Astrocyte of the spinal cord (primary cell): ENCODE results near the gene HDAC4.

Experiments used
- DNase-seq: peaks from one replicate; pipeline ENCODE4 v3.0.0; 2011; ENCODE audit warnings: low read depth, low spot score
- H3K4me3 ChIP-seq: 2 replicates; pipeline ENCODE4 v1.5.1; 2011; ENCODE audit warnings: low read depth, mild to moderate bottlenecking, low read length, moderate library complexity
- CTCF ChIP-seq: IDR thresholded peaks from 2 replicates; pipeline ENCODE4 v1.5.1; 2012; ENCODE audit warnings: low read depth, mild to moderate bottlenecking, low read length, inconsistent platforms
- in situ Hi-C: cut with HindIII; loops from 2 replicates; pipeline ENCODE4 v1.10.0; 2017; ENCODE audit warnings: low sequenced_read_pairs

HDAC4 gene

GRCh38 chr2:239113615-239114014 lies 287.2 kb downstream of the HDAC4 start:
- H3K4me3 ChIP-seq: no peak overlapping the region
- TF ChIP-seq CTCF: no peak
- in situ Hi-C loops: loop anchor here (25.0 kb wide), 1 partner anchor 101 kb away; no protein-coding TSS in a partner anchor
- DNase-seq: no peak

GRCh38 chr2:239113171-239113570 lies 287.6 kb downstream of the HDAC4 start:
- TF ChIP-seq CTCF: no peak
- peak; percentile 25 for DNase-seq
- in situ Hi-C loops: loop anchor here (25.0 kb wide), 1 partner anchor 101 kb away; no protein-coding TSS in a partner anchor

GRCh38 chr2:239112127-239112774 lies 288.6 kb downstream of the HDAC4 start:
- DNase-seq: no peak
- in situ Hi-C loops: loop anchor here (25.0 kb wide), 1 partner anchor 100 kb away; no protein-coding TSS in a partner anchor
- no peak for TF ChIP-seq CTCF

More at GRCh38 chr2:239113171-239113570, 287.6 kb downstream of the HDAC4 start:
- H3K4me3 ChIP-seq: no peak overlapping the region

GRCh38 chr2:239111401-239112100 lies 289.3 kb downstream of the HDAC4 start:
- DNase-seq: no peak
- no peak for TF ChIP-seq CTCF
- no peak overlapping the region for H3K4me3 ChIP-seq
- in situ Hi-C loops: loop anchor here (25.0 kb wide), 1 partner anchor 99 kb away; no protein-coding TSS in a partner anchor

More at GRCh38 chr2:239112127-239112774, 288.6 kb downstream of the HDAC4 start:
- no peak overlapping the region for H3K4me3 ChIP-seq

GRCh38 chr2:239110595-239111048 lies 290.2 kb downstream of the HDAC4 start:
- no peak for TF ChIP-seq CTCF
- no peak for DNase-seq
- in situ Hi-C loops: loop anchor here (25.0 kb wide), 1 partner anchor 98 kb away; no protein-coding TSS in a partner anchor
- no peak overlapping the region for H3K4me3 ChIP-seq

- no peak for DNase-seq
- TF ChIP-seq CTCF: no peak
- in situ Hi-C loops: loop anchor here (25.0 kb wide), 1 partner anchor 98 kb away; no protein-coding TSS in a partner anchor
- H3K4me3 ChIP-seq: no peak overlapping the region
These were observed 290.8 kb downstream of the HDAC4 start for GRCh38 chr2:239109928-239110545.
